K562 (cell line): ENCODE data around the gene LIF. TPM values are rescaled to one million over a fixed set of nuclear protein-coding genes. Genes with fewer than 3 reads are reported as not detected.

Source experiments
- COPS2 ChIP-seq: fragments of 450-650 bp; conservative IDR thresholded peaks from 2 replicates; pipeline ENCODE4 v1.6.1; 2016; ENCODE audit warnings: mild to moderate bottlenecking, moderate library complexity
- DLX4 ChIP-seq: fragments of 250-450 bp; sonication (Bioruptor Pico); IDR thresholded peaks from 2 replicates; pipeline ENCODE4 v1.6.1; 2021; ENCODE audit warnings: mild to moderate bottlenecking
- ESRRB ChIP-seq: fragments of 250-450 bp; sonication (Bioruptor Pico); IDR thresholded peaks from 2 replicates; pipeline ENCODE4 v1.5.0; 2020; ENCODE audit warnings: mild to moderate bottlenecking, moderate library complexity, borderline replicate concordance
- ETS2 ChIP-seq: IDR thresholded peaks from 2 replicates; pipeline ENCODE4 v1.6.1; 2016; ENCODE audit warnings: borderline replicate concordance, missing genetic modification characterization, mild to moderate bottlenecking, moderate library complexity, missing compliant biosample characterization; ENCODE audit not compliant: poor library complexity, severe bottlenecking
- FUS ChIP-seq: fragments of 200-400 bp; formaldehyde crosslinking; optimal IDR thresholded peaks from 2 replicates; pipeline ENCODE3; 2017; ENCODE audit warnings: low read depth, low read length
- GTF2A2 ChIP-seq: IDR thresholded peaks from 2 replicates; pipeline ENCODE4 v1.6.1; 2016; ENCODE audit warnings: mild to moderate bottlenecking, missing genetic modification characterization, missing compliant biosample characterization
- HDAC6 ChIP-seq: IDR thresholded peaks from 2 replicates; pipeline ENCODE4 v1.6.1; 2012; ENCODE audit warnings: low read depth, mild to moderate bottlenecking, control low read depth, inconsistent platforms, low read length, moderate library complexity
- HNRNPH1 ChIP-seq: fragments of 200-400 bp; formaldehyde crosslinking; optimal IDR thresholded peaks from 2 replicates; pipeline ENCODE3; 2017; ENCODE audit warnings: low read depth, mild to moderate bottlenecking, low read length, moderate library complexity
- LCOR ChIP-seq: sonication (generic); formaldehyde crosslinking; IDR thresholded peaks from 2 replicates; pipeline ENCODE4 v1.8.0; 2022; ENCODE audit warnings: mild to moderate bottlenecking, missing genetic modification reagents
- MAZ ChIP-seq, 2 experiments: fragments of 450-650 bp in 1 of 2; sonication (generic) in 1 of 2; formaldehyde crosslinking; IDR thresholded peaks in 1 of 2; conservative IDR thresholded peaks in 1 of 2; 2 replicates each; pipeline versions ENCODE4 v1.4.0 to v1.5.0; 2020; ENCODE audit warnings: mild to moderate bottlenecking in 1 of 2, missing genetic modification reagents in 1 of 2
- PURB ChIP-seq: sonication (generic); formaldehyde crosslinking; IDR thresholded peaks from 2 replicates; pipeline ENCODE4 v1.9.0; 2021; ENCODE audit warnings: low read depth, mild to moderate bottlenecking, missing genetic modification reagents
- SNIP1 ChIP-seq: fragments of 450-650 bp; IDR thresholded peaks from 2 replicates; pipeline ENCODE4 v1.7.1; 2017; ENCODE audit warnings: low read depth, mild to moderate bottlenecking
- SP2 ChIP-seq: IDR thresholded peaks from 2 replicates; pipeline ENCODE4 v1.6.1; 2011; ENCODE audit warnings: mild to moderate bottlenecking, low read depth, low read length, moderate library complexity; ENCODE audit not compliant: poor library complexity, severe bottlenecking; ENCODE audit errors: extremely low read depth
- TFAM ChIP-seq: fragments of 250-450 bp; sonication (Bioruptor Pico); conservative IDR thresholded peaks from 2 replicates; pipeline ENCODE4 v1.5.0; 2021; ENCODE audit warnings: mild to moderate bottlenecking, moderate library complexity
- ZBTB43 ChIP-seq: sonication (generic); formaldehyde crosslinking; IDR thresholded peaks from 2 replicates; pipeline ENCODE4 v1.8.0; 2023; ENCODE audit warnings: mild to moderate bottlenecking, missing genetic modification reagents
- ZFP91 ChIP-seq: sonication (generic); formaldehyde crosslinking; IDR thresholded peaks from 2 replicates; pipeline ENCODE4 v1.8.0; 2022; ENCODE audit warnings: mild to moderate bottlenecking, missing genetic modification reagents
- ZHX1 ChIP-seq: fragments of 150-350 bp; conservative IDR thresholded peaks from 2 replicates; pipeline ENCODE4 v1.6.1; 2014; ENCODE audit warnings: low read length
- ZNF354B ChIP-seq: fragments of 250-450 bp; sonication (Bioruptor Pico); IDR thresholded peaks from 2 replicates; pipeline ENCODE4 v1.4.0; 2020
- ZNF41 ChIP-seq: fragments of 250-450 bp; sonication (Bioruptor Pico); conservative IDR thresholded peaks from 2 replicates; pipeline ENCODE4 v1.4.0; 2020; ENCODE audit warnings: mild to moderate bottlenecking
- ZNF449 ChIP-seq: fragments of 250-450 bp; sonication (Bioruptor Pico); IDR thresholded peaks from 2 replicates; pipeline ENCODE4 v1.8.0; 2022; ENCODE audit warnings: moderate library complexity, mild to moderate bottlenecking, inconsistent platforms
- ZNF561 ChIP-seq: fragments of 450-650 bp; formaldehyde crosslinking; conservative IDR thresholded peaks from 2 replicates; pipeline ENCODE4 v1.4.0; 2020; ENCODE audit warnings: mild to moderate bottlenecking, moderate library complexity
- polyA plus RNA-seq, 8 experiments: library from polyadenylated mRNA; depleted of rRNA in 4 of 8; stranded (reverse) in 5 of 8; unstranded in 3 of 8; fragments of >200 nt; fragmentation: Nextera tagmentation in 2 of 8; fragmentation: Illumina TruSeq in 1 of 8; extraction: Ambion mirVana in 2 of 8; extraction: Trizol in 1 of 8; gene quantifications; 2 replicates each; pipeline versions ENCODE4 v1.2.1 to v1.2.3, GENCODE V29; 2011 to 2014; ENCODE audit warnings: inconsistent platforms in 1 of 8, missing spikeins in 1 of 8
- total RNA-seq, 7 experiments: library from RNA; depleted of rRNA in 6 of 7; stranded (reverse); fragments of >200 nt in 6 of 7; fragmentation: Illumina TruSeq in 2 of 7; extraction: Trizol in 2 of 7; gene quantifications; 2 replicates each; pipeline versions ENCODE4 v1.2.1 to v1.2.3, GENCODE V29; 2011 to 2021; ENCODE audit warnings: low replicate concordance in 1 of 7

LIF gene
- total and polyA plus RNA-seq, 9 of the 15 experiments (the other 6 are each of a cell fraction or from before 2014, with no cell fraction given): 0.05 to 0.39 (median 0.18) TPM; not detected in 3

GRCh38 chr22:30216710-30217109 is 29.8 kb downstream of the LIF start (continued):
- no peak for TF ChIP-seq ZHX1
- TF ChIP-seq ZBTB43: no peak
- TF ChIP-seq HNRNPH1: no peak
- TF ChIP-seq ESRRB: no peak
- TF ChIP-seq TFAM: no peak
- TF ChIP-seq SP2: no peak
- TF ChIP-seq ETS2 (tag): no peak
- TF ChIP-seq ZNF561 (CRISPR knock-in tag): no peak
- TF ChIP-seq PURB (CRISPR knock-in tag): no peak
- no peak for TF ChIP-seq LCOR
- no peak for TF ChIP-seq COPS2
- no peak for TF ChIP-seq ZNF354B (CRISPR knock-in tag)
- TF ChIP-seq ZNF41: no peak
- TF ChIP-seq FUS: no peak
- no peak for TF ChIP-seq DLX4 (CRISPR knock-in tag)
- no peak for TF ChIP-seq GTF2A2 (tag)
- TF ChIP-seq SNIP1: no peak
- TF ChIP-seq ZFP91 (CRISPR knock-in tag): no peak
- TF ChIP-seq MAZ (CRISPR knock-in tag; conservative IDR thresholded peaks at IDR 0.05 in 1 of 2, IDR thresholded peaks at IDR 0.05 in 1 of 2): peak; percentile 54 to 92
- TF ChIP-seq HDAC6: no peak
- TF ChIP-seq ZNF449 (CRISPR knock-in tag): peak; percentile 72
